Dermis microvascular lymphatic vessel endothelial cell (primary cell): ENCODE measurements around the gene PPARA. TPM values are rescaled to one million over a fixed set of nuclear protein-coding genes. Genes with fewer than 3 reads are reported as not detected.
"Not testable (repeated sequence)": the region's sequence is repeated elsewhere in the genome, so short reads cannot be mapped to it uniquely, and the experiment has no call there.

Experiments used
- DNase-seq, 2 donors: peaks; one replicate each; pipeline versions ENCODE4 v3.0.0 to v3.0.0-alpha.2; 2010; ENCODE audit warnings: low read depth in 2 of 2
- total RNA-seq: library from RNA; depleted of rRNA; stranded (reverse); fragments of >200 nt; gene quantifications from 2 replicates; pipeline ENCODE4 v1.2.1, GENCODE V29; 2014

Gene PPARA
- total RNA-seq, 1 donor from 2014 or later: 7.1 TPM

DNA sequence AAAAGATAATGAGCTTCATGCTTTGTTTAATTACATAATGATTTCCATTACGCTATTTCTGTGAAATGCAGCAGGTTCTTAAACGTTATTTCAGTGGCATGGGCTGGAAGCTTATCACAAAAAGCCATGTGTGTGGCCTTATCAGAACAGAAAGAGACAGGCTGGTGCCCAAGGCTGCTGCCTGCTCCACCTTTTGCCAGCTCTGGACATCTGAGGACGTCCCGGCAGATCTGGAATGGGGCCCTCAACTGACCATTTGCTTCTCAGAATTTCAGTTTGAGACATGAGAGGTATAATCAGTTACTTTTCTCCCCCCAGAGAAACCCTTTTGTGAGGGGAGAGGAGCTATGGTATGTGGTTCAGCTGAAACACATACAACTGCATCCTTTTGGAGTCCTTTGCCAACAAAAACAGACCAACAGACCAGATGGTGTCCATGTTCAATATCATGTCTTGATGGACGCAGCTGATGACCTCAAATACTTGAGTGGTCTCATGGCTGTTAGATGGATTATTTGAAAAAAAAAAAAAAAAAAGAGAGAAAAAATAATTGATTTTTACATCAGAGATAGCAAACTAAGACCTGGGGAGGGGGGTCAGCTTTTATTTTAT lies 91.2 kb downstream of the PPARA start:
- no peak for DNase-seq

DNA sequence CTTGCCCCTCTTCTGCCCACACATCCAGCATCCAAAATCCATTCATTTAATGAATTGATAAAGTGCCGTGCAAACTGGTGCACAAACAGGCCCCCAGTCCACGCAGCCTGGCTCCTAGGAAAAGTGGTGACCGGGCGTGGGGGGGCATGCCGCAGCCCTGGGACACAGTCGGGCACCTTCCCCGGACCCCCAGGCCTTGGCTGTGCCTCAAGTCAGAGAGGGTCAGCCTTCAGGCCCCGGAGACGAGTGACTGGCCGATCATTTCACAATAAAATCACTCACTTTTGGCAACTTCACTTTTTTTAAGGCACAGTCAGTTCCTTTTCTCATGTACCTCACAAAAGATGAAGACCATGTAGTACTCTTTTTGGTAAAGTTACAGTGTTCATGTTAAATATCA lies 91.8 kb downstream of the PPARA start:
- DNase-seq: no peak

DNA sequence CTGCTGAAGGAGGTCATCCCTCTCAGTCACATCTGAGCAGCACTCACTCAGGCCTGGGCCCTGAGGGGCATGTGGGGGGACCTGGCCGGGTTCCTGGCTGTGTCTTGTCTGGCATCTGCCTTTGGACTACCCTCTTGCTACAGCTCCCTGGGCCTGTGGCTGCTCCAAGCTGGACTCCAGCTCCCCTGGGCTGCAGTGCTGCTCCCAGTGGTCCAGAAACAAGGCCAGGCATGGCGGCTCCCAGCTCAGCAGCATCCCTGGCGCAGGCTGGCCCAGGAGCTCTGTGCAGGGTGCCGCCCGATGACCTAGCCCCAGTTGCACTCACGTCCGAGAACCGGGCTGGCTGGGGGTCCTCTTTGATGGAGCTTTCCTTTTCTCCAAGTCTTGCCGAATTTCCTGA lies 94.4 kb downstream of the PPARA start:
- no peak for DNase-seq

DNA sequence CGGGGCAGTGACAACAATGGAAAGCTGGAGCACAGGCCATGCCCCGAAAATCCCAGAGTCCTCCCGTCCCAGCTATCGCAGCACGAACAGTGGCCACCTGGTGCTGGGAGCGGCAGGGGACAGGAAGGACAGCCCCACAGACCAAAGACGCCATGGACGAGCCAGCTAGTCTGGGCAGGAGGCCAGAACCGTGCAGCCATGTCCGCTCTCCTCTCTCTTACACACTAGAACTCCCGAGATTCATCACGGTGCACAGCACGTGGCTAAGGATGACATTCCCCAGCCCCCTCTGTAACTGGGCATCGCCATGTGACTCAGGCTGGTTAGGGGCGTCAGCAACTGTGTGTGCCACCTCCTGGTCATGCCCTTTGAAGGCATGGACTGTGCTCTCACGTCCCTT lies 95.2 kb downstream of the PPARA start:
- peak; percentile 58 to 78 for DNase-seq

DNA sequence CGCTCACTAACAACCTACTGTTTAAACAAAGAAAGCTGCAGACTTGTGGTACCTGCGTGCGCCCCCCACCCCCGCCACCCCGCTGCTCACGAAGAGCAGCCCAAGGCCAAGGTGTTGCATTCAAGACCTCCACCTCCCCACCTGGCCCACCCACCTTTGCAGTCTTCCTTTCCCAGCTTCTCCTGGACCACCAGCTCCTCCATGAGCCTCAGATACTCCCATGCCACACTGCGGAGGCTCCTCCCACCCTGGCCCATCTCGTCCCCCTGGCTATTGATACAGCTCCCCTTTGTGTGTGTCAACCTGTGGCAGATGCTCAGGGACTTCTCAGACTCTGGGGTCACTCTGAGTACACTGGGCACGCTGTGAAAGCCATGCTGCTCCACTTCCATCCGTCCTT lies 95.9 kb downstream of the PPARA start:
- DNase-seq: no peak

DNA sequence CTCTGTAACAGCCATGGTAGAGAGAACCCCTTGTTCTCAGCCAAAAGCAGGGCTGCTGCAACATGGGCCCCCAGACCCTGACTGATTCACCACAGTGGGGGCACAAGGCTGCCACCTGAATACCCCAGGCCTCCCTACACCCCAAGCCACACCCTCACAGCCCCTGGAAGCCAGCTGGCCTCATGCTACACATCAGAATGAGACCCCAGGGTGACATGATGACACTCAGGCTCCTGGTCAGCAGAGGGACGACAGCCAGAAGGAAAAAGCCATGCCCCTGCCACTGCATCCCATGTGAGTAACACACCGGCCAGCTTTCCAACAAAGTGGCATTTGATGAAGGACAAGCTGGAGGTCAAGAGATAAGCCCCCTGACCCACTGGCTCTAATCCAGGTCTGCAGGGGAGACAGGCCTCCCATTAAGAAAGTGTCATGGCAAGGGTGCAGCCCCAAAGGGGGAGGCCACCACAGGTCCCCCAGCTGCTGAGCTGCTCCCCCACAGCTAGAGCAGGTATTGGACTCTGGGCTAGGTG lies 97.2 kb downstream of the PPARA start:
- no peak for DNase-seq

DNA sequence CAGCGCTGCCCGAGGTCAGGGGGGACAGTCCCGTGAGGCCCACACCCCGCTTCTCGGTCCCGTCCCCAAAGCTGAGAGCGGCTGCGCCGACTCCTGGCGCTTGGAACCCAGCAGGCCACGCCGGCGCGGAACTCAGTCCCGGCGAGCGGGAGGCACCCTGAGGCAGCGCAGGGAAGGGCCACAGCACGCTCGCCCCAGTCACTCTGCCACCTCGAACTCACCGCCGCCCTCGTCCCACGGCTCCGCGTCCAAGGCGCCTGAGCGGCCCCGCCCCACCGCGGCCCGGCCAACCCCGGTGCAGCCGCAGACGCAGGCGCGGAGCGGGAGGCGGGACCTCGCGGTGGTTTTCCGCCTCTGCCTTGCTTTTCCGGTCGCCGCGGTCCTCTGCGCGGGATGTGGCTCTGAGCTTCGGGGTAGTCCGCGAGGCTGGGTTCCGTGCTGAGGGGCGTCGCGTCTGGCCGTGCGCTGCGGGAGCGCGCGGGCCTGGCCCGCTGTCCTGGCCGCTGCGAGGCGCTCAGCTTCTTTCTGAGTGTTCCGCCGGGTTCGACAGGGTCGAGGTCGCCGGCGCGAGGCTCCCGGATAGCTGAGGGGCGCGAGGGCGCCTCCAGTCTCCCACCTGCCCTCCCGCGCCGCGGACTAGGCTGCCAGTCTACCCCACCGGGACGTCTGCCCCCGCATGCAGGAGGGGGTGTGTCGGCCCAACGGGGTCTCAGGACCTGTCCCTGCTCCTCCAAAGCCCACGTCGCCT lies 99.9 kb downstream of the PPARA start, which contains the start of gene CDPF1:
CDPF1 (minus strand) TSS at position 259 of the 748 bp plus-strand sequence. CDS start 2,009 bp downstream, outside the sequence.
- DNase-seq: peak; percentile 61 to 91

DNA sequence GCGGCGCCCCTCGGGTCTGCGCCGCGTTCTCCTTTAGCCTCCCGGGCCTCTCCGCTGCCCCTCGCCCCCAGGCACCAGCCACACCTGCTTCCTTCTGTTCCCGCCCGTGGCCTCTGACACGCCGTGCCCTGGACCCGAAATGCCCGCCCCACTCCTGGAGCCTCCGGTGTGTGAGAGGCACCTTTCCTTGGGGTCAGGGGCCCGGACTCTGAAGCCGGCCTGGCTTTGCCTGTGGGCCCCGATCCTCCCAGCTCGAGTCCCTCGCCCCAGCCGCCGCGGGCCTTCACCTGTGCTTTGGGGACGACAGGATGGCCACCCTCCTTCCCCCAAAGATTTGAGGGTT lies 100.4 kb downstream of the PPARA start:
- DNase-seq: no peak

DNA sequence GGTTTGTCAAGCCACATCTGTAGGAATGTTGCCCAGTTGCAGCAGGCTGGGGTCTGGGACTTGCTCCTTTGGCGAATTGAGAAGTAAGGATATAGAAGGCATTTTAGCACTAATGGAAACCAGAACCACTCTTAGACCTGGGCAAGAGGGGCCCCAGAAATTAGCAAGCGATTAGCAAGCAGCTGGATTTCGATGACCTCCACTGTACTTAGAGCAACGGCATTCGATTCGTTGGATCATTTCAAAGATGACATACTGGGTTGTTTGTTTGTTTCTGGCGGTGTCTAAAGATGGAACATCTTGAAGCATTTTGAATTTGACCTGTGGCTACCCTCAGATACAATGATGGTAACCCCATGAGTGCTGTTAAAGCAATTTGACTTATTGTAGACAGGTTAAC lies 100.9 kb downstream of the PPARA start:
- DNase-seq: no peak

DNA sequence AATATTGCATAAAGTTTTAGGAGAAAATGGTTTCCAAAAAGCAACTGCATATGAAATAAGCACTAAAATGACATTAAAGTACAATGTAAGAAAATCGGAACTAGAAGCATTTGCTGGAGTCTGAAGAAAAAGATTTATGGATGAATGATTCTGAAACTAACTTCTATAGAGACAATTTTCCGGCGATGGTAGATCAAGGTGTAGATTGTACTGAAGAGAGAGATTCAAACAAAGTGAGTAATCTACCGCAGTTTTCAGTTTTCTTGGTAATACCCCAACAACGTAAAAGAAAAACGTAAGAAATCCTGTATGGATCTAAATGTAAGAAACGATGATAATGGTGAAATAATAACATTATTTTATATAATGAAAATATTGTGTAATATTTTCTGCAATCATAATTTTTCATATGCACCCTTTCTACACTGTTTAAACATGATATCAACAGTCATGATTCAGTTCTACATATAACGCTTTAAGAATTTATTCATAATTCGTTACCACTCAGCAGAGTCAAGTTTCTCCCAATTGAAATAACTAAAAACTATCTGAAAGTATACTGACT lies 101.6 kb downstream of the PPARA start:
- DNase-seq: no peak

DNA sequence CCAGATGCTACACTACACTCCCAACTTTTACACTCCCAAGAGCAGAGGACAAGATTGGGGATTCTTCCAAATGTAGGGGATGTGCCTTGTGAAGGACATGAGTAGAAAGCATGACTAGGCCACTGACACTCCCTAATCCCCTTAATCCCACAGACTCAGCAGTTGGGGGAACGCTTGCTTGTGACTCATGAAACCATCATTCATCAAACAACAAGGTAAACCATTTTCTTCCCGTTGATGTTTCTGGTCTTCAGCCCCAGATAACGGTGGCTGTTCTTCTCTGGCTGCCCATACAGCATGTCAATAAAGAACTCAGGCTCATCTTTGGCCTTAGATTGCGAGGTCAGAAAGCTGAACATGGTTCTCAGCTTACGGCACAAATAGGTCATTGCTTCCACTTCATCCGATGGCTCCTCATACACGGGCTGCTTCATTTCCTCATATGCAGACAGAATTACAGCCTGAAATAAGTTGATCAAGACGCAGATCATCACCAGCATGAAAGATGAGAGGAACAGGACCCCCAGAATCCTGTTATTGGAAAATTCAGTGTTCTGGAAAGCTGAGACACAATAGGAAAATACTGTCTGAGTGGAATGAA lies 106.1 kb downstream of the PPARA start:
- no peak for DNase-seq

DNA sequence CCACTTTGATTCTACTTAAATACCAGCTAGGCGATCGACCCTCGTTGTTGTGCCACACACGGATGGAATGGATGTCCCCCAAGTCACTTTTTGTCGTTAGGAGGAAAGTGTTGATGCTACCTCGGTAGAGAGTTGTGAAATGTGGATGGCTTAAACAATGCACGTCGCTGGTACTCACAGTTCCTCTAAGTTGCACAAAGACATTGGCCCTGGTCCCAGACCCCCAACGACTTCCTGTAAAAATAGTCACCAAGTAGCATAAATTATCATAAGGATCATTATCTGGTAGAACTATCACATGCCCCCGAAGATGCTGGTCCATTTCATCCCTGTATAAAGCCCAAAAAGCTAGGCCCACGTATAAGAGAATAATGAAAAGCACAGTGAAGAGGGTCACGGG lies 109.0 kb downstream of the PPARA start:
- no peak for DNase-seq

DNA sequence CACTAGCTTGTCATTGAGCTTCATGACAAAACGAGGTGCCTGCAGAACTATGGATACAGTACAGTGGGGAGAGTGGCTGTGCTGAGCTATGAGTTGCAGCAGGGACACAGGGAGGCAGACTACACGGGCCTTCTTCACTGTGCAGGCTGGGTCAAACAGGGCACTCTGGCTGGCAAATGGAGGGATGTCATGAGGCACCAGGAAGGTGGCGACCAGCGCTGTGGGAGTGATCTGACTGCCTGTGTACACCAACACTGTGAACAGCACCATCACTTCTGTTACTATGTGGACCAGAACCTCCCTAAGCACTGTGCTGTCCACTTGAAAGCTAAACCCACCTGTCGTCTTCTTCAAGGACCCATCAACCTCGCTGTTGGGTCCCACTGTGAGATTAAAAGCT lies 109.7 kb downstream of the PPARA start:
- no peak for DNase-seq

DNA sequence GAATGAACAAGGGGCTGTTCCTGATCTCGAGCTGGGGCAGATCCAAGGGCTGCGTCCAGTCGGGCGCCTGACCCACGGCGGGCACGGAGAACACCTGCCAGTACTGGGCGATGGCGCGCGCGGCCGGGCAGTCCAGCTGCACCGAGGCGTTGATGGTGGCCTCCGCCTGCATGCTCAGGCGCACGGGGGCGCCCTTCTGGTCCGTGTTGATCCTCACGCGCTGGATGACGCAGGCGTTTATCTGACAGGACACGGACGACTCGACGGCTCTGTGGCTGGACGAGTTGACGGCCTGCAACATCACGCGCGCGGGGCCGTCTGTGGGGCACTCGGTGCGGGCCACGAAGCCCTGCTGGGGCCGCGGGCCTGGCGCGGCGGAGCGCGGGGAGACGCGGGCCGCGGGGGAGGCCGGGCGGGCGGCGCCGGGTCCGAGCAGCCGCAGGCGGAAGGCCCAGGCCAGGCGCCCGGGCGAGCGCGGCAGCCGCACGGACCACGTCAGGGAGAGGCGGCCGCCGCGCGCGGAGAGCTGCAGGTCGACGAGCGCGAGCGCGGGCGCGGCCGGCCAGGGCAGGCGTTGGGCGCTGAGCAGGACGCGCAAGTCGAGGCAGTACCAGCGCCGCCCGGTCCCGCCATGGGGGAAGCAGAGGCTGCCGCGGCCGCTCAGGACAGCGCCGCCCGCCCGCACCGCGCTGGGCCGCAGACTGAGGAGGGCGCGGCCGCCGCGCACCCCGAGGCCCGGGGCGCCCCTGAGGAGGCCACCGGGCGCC lies 112.3 kb downstream of the PPARA start:
- DNase-seq: peak; percentile 49 to 79

DNA sequence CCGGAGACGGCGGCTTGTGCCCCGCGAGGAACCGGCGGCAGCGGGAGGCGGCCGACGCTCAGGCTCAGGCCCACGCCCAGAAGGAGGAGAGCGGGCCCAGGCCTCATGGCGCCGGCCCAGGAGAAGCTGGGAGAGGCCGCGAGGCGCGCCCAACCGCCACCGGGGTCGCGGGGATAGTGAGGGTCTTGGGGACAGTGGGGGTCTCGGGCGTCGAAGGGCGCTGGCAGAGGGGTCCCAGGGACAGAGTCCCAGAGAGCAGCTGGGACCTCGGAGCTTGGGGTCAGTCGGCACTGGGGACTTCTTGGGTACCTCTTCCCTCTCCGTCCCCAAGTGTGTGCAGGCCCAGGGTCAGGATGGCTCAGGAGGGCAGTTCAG lies 112.9 kb downstream of the PPARA start, which contains the start of gene PKDREJ:
PKDREJ (minus strand) TSS at position 128 of the 375 bp plus-strand sequence; CDS start at position 107, 21 bp downstream.
- DNase-seq: no peak

DNA sequence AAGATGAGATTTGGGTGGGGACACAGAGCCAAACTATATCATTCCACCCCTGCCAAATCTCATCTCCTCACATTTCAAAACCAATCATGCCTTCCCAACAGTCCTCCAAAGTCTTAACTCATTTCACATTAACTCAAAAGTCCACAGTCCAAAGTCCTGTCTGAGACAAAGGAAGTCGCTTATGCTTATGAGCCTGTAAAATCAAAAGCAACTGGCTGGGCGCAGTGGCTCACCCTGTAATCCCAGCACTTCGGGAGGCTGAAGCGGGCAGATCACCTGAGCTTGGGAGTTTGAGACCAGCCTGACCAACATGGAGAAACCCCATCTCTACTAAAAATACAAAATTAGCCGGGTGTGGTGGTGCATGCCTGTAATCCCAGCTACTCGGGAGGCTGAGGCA lies 114.2 kb downstream of the PPARA start:
- DNase-seq: not testable (repeated sequence)

DNA sequence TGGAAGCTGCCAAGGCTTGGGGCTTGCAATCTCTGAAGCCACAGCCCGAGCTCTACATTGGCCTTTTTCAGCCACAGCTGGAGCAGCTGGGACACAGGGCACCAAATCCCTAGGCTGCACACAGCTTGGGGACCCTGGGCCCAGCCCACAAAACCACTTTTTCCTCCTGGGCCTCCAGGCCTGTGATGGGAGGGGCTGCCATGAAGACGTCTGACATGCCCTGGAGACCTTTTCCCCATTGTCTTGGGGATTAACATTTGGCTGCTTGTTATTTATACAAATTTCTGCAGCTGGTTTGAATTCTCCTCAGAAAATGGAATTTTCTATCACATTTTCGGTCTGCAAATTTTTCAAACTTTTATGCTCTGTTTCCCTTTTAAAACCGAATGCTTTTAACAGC lies 115.3 kb downstream of the PPARA start:
- DNase-seq: not testable (repeated sequence)

DNA sequence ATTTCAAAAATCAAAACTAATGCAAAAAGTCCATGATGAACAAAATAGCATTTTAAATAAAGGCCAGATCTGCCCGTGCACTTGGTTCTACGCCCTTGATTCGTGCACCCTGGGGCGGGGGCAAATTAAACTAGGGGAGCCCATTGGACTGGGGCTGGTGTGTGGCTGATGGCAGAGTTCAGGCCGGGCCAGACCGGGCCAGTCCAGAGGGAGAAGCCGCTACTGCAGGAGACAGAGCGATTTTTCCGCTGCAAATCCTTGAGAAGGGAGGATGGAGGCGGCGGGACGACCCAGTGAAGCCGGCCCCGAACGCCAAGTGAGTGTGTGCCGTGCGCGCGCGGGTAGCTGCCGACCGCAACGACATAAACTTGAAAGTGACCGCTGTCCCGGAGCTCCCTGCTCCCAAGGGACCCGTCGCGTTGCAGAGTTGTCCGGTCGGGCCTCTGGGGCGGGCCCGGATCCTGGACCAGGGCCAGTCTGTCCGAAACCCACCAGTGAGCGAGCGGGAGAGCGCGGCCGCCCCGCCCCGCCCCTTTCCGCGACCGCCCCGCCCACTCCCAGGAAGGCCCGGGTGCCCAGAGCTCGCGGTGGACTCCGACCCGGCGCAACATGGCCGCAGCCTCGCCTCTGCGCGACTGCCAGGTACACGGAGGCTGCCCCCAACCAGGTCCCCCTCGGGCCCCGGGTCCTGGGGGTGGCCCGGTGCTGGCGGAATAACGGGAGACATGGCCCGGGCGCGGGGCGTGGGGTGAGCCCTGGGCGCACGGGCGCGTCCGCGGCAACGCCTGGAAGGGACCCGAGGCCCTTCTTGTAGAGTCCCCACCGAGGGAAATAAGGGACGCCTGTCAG lies 117.3 kb downstream of the PPARA start, which contains the start of gene TTC38:
TTC38 (plus strand) TSS at position 578 of the 849 bp plus-strand sequence; CDS start at position 610, 32 bp downstream.
- DNase-seq: peak; percentile 54 to 86

DNA sequence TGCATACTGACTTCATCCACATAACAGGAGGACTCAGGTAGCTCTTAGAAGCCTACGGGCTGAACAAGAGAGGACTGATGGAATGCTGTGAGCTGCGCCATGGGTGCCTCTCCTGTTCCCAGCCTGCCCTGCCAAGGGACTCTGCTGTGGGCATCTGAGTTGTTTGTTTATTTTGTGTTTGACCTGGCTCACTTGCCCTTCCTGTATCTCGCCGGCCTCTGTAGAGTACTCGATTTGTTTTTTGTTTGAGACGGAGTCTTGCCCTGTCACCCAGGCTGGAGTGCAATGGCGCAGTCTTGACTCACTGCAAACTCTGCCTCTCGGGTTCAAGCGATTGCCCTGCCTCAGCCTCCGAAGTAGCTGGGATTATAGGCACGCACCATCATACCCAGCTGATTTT lies 119.2 kb downstream of the PPARA start:
- DNase-seq: peak in 1 of 2 donors; percentile 11

DNA sequence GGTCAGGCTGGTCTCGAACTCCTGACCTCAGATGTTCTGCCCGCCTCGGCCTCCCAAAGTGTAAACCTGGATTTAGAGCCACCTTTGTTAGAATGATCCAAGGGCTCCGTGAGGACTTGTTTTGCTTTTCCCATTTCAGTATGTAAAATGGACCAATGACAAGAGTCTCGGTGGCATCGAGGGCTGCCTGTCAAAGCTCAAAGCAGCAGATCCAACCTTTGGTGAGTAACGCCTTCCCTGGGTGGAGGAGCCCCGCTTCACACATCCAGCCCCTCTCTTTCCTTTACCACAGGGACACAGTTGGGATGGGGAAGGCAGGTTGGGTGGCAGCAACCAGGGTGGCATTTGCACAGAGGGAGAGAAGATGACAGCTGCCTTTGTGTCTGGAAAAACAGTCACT lies 121.9 kb downstream of the PPARA start:
- no peak for DNase-seq
